Prostate gland (tissue), 2 donors: ENCODE data around the gene SCG2.

Experiments used
- CTCF ChIP-seq, 4 experiments: fragments of 200-600 bp in 2 of 4; fragments of 450-650 bp in 2 of 4; sonication (generic) in 2 of 4; IDR thresholded peaks; 1 replicate in 3 of 4; 2 replicates in 1 of 4; pipeline ENCODE4 v1.5.1; 2016 to 2019; ENCODE audit warnings: antibody characterized with exemption in 4 of 4, mild to moderate bottlenecking in 2 of 4, moderate library complexity in 2 of 4
- POLR2A ChIP-seq: fragments of 450-650 bp; IDR thresholded peaks from one replicate; pipeline ENCODE4 v1.6.1; 2016; ENCODE audit warnings: antibody characterized with exemption, mild to moderate bottlenecking

- TF ChIP-seq POLR2A, result no peak
- TF ChIP-seq CTCF (IDR thresholded peaks at IDR 0.05), result no peak
These were observed 40.3 kb upstream of the SCG2 start for GRCh38 chr2:223642506-223642905.
